Measurements from ENCODE around the gene MCC.

GRCh38 chr5:113029614-113030013, 458.6 kb downstream of the MCC start:
- TF ChIP-seq, protein P1, sequence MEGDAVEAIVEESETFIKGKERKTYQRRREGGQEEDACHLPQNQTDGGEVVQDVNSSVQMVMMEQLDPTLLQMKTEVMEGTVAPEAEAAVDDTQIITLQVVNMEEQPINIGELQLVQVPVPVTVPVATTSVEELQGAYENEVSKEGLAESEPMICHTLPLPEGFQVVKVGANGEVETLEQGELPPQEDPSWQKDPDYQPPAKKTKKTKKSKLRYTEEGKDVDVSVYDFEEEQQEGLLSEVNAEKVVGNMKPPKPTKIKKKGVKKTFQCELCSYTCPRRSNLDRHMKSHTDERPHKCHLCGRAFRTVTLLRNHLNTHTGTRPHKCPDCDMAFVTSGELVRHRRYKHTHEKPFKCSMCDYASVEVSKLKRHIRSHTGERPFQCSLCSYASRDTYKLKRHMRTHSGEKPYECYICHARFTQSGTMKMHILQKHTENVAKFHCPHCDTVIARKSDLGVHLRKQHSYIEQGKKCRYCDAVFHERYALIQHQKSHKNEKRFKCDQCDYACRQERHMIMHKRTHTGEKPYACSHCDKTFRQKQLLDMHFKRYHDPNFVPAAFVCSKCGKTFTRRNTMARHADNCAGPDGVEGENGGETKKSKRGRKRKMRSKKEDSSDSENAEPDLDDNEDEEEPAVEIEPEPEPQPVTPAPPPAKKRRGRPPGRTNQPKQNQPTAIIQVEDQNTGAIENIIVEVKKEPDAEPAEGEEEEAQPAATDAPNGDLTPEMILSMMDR (IDR thresholded peaks at IDR 0.05; ENCODE audit: insufficient read depth, low read length) = no peak
- TF ChIP-seq POLR2AphosphoS5 (IDR thresholded peaks at IDR 0.05; ENCODE audit: low read depth) (no peak), REST (IDR thresholded peaks at IDR 0.05; ENCODE audit: insufficient replicate concordance, low read depth) (no peak), GABPA (IDR thresholded peaks at IDR 0.05; ENCODE audit: low read depth) (no peak), SPI1 (IDR thresholded peaks at IDR 0.05; ENCODE audit: borderline replicate concordance, low read depth) (no peak)
